ENCODE results near the gene NACAD. TPM values are rescaled to one million over a fixed set of nuclear protein-coding genes. Genes with fewer than 3 reads are reported as not detected.

The NACAD gene
- total RNA-seq, 1 experiment from 2014 or later, result 5.5 TPM

GRCh38 chr7:45075355-45075644 lies 13.5 kb downstream of the NACAD start (continued):
- TF ChIP-seq TEAD1 (CRISPR knock-in tag; IDR thresholded peaks at IDR 0.05), result no peak
- no peak for TF ChIP-seq ZNF416 (CRISPR knock-in tag; IDR thresholded peaks at IDR 0.05)
- no peak for TF ChIP-seq MAX (CRISPR knock-in tag; IDR thresholded peaks at IDR 0.05)
- no peak for TF ChIP-seq HMGXB4 (CRISPR knock-in tag; IDR thresholded peaks at IDR 0.05)
- no peak for TF ChIP-seq ZNF423 (CRISPR knock-in tag; IDR thresholded peaks at IDR 0.05)
- no peak for TF ChIP-seq E2F5 (CRISPR knock-in tag; IDR thresholded peaks at IDR 0.05)
- TF ChIP-seq OVOL2 (CRISPR knock-in tag; IDR thresholded peaks at IDR 0.05; ENCODE audit: borderline replicate concordance), result no peak
- TF ChIP-seq ZNF263 (CRISPR knock-in tag; IDR thresholded peaks at IDR 0.05; ENCODE audit: low read depth), result no peak
- no peak for TF ChIP-seq EMX1 (CRISPR knock-in tag; IDR thresholded peaks at IDR 0.05)
- no peak for TF ChIP-seq TCF7 (CRISPR knock-in tag; IDR thresholded peaks at IDR 0.05; ENCODE audit: low read depth)

- H3K4me1 Mint-ChIP-seq, result no peaks in the 10 kb centered on the region
- ATAC-seq, result no peak
- H3K9me3 Mint-ChIP-seq, result 0 out of 2 replicates have a peak, but pooled peaks cover under 1% of the 10 kb centered on the region
- TF ChIP-seq ZNF138 (CRISPR knock-in tag; conservative IDR thresholded peaks at IDR 0.05) (no peak), ZNF671 (CRISPR knock-in tag; IDR thresholded peaks at IDR 0.05) (no peak), SP1 (CRISPR knock-in tag; conservative IDR thresholded peaks at IDR 0.05) (no peak), PRRX2 (CRISPR knock-in tag; IDR thresholded peaks at IDR 0.05) (no peak), USF1 (CRISPR knock-in tag; IDR thresholded peaks at IDR 0.05) (no peak)
- H3K36me3 Mint-ChIP-seq, result peaks cover 12% of the 10 kb centered on the region
- ChIA-PET POLR2A (no interaction called here), CTCF (interaction anchor here (1.4 kb wide), 1 partner anchor 101 kb away, joined by 4 read pairs; no protein-coding TSS in a partner anchor)
- H3K4me3 Mint-ChIP-seq, result no peak overlapping the region
- DNase-seq (ENCODE audit: low spot score), result no peak
- no peak overlapping the region for H3K27ac Mint-ChIP-seq
- H3K27me3 Mint-ChIP-seq (ENCODE audit: low read depth), result no peaks in the 10 kb centered on the region
These were observed 14.0 kb downstream of the NACAD start for GRCh38 chr7:45074528-45075354.

GRCh38 chr7:45073786-45074527 lies 14.8 kb downstream of the NACAD start:
- Mint-ChIP-seq H3K4me1 (no peaks in the 10 kb centered on the region), H3K4me3 (no peak overlapping the region), H3K36me3 (peaks cover 12% of the 10 kb centered on the region), H3K9me3 (no peaks in the 10 kb centered on the region), H3K27ac (peak overlapping the region; percentile 36; the same call in 1 of the 2 replicates), H3K27me3 (ENCODE audit: low read depth) (no peaks in the 10 kb centered on the region)
- POLR2A ChIA-PET, result no interaction called here
- DNase-seq (ENCODE audit: low spot score) (no peak), ATAC-seq (no peak)
- CTCF ChIA-PET, result interaction anchor here (5.1 kb wide), 1 partner anchor 100 kb away, joined by 35 read pairs; no protein-coding TSS in a partner anchor
- no peak for TF ChIP-seq SP1 (CRISPR knock-in tag; conservative IDR thresholded peaks at IDR 0.05)
- TF ChIP-seq TCF7 (CRISPR knock-in tag; IDR thresholded peaks at IDR 0.05; ENCODE audit: low read depth), result no peak
- TF ChIP-seq CREB1 (CRISPR knock-in tag; IDR thresholded peaks at IDR 0.05), result no peak
- no peak for TF ChIP-seq E2F4 (CRISPR knock-in tag; IDR thresholded peaks at IDR 0.05; ENCODE audit: borderline replicate concordance, low read depth)
- TF ChIP-seq FOXK1 (CRISPR knock-in tag; IDR thresholded peaks at IDR 0.05), result no peak
- TF ChIP-seq E2F1 (CRISPR knock-in tag; IDR thresholded peaks at IDR 0.05), result no peak
- TF ChIP-seq ATF2 (CRISPR knock-in tag; IDR thresholded peaks at IDR 0.05; ENCODE audit: borderline replicate concordance, low read depth), result no peak
- no peak for TF ChIP-seq ATF3 (CRISPR knock-in tag; conservative IDR thresholded peaks at IDR 0.05)
- TF ChIP-seq NR1H2 (CRISPR knock-in tag; IDR thresholded peaks at IDR 0.05), result no peak
- no peak for TF ChIP-seq ZNF219 (CRISPR knock-in tag; IDR thresholded peaks at IDR 0.05; ENCODE audit: borderline replicate concordance)
